Measurements from ENCODE around the gene ALDH5A1.
A peak's percentile ranks its signal among the peaks of the same experiment; 100 is the strongest.
"Not testable (repeated sequence)": the region's sequence is repeated elsewhere in the genome, so short reads cannot be mapped to it uniquely, and the experiment has no call there.

The ALDH5A1 gene

GRCh38 chr6:24486065-24486464 is 8.7 kb upstream of the ALDH5A1 start:
- no peak for ATAC-seq

GRCh38 chr6:24489470-24489869 is 5.3 kb upstream of the ALDH5A1 start, which contains the start of gene GPLD1:
TSS of gene GPLD1 (minus strand) at chr6:24489578. CDS start at chr6:24489511, 67 bp downstream.
- no peak for DNase-seq
- no peak for ATAC-seq

More at GRCh38 chr6:24486065-24486464, 8.7 kb upstream of the ALDH5A1 start:
- no peak for DNase-seq

- DNase-seq (no peak), ATAC-seq (no peak)
Observed at GRCh38 chr6:24489881-24490280, 4.9 kb upstream of the ALDH5A1 start.

GRCh38 chr6:24490948-24491347 is 3.8 kb upstream of the ALDH5A1 start:
- ATAC-seq, result no peak

GRCh38 chr6:24492475-24492874 is 2.3 kb upstream of the ALDH5A1 start:
- ATAC-seq (no peak), DNase-seq (peak; percentile 11)

More at GRCh38 chr6:24490948-24491347, 3.8 kb upstream of the ALDH5A1 start:
- no peak for DNase-seq

GRCh38 chr6:24493945-24494820 is 586 bp upstream of the ALDH5A1 start:
- DNase-seq, result no peak
- no peak for ATAC-seq

GRCh38 chr6:24497254-24497970 is 2.6 kb downstream of the ALDH5A1 start:
- ATAC-seq (peak; percentile 31), DNase-seq (no peak)

- ATAC-seq, result no peak
- no peak for DNase-seq
Observed at GRCh38 chr6:24500683-24501082, 5.9 kb downstream of the ALDH5A1 start.

GRCh38 chr6:24501374-24501773 is 6.6 kb downstream of the ALDH5A1 start:
- DNase-seq, result no peak
- ATAC-seq, result peak; percentile 57

- no peak for DNase-seq
- ATAC-seq, result no peak
Observed at GRCh38 chr6:24501914-24502313, 7.1 kb downstream of the ALDH5A1 start.

- no peak for ATAC-seq
- DNase-seq, result no peak
Observed at GRCh38 chr6:24504287-24504648, 9.5 kb downstream of the ALDH5A1 start.

GRCh38 chr6:24504649-24505586 is 10.1 kb downstream of the ALDH5A1 start:
- ATAC-seq, result no peak

GRCh38 chr6:24506814-24507520 is 12.2 kb downstream of the ALDH5A1 start:
- no peak for ATAC-seq
- DNase-seq, result no peak

More at GRCh38 chr6:24504649-24505586, 10.1 kb downstream of the ALDH5A1 start:
- no peak for DNase-seq

GRCh38 chr6:24511976-24512375 is 17.2 kb downstream of the ALDH5A1 start:
- DNase-seq, ATAC-seq: not testable (repeated sequence)

GRCh38 chr6:24513602-24514001 is 18.8 kb downstream of the ALDH5A1 start:
- ATAC-seq, result no peak
- no peak for DNase-seq

- ATAC-seq (no peak), DNase-seq (no peak)
Observed at GRCh38 chr6:24517659-24518543, 23.1 kb downstream of the ALDH5A1 start.

GRCh38 chr6:24520929-24521546 is 26.3 kb downstream of the ALDH5A1 start:
- peak; percentile 53 for DNase-seq
- peak; percentile 87 for ATAC-seq

GRCh38 chr6:24522228-24523176 is 27.7 kb downstream of the ALDH5A1 start:
- peak; percentile 34 for ATAC-seq

GRCh38 chr6:24524329-24524728 is 29.6 kb downstream of the ALDH5A1 start:
- DNase-seq (no peak), ATAC-seq (no peak)

More at GRCh38 chr6:24522228-24523176, 27.7 kb downstream of the ALDH5A1 start:
- no peak for DNase-seq

Measured in stimulated activated naive CD8-positive, alpha-beta T cell treated with anti-CD3 and anti-CD28 coated beads, Interleukin-15, Interleukin-2, amounts not matched to agents 100 U/mL and 50 U/mL, for 24 hours (primary cell).